Stimulated activated CD8-positive, alpha-beta memory T cell treated with anti-CD3 and anti-CD28 coated beads, Interleukin-12 subunit alpha, Interleukin-12 subunit beta, amount 100 ng/mL, for 24 hours (primary cell): ENCODE data around the gene KRT80.

ENCODE experiments used
- DNase-seq: peaks from one replicate; pipeline ENCODE4 v3.0.0-alpha.2; 2020; ENCODE audit errors: extremely low read depth

Gene KRT80

GRCh38 chr12:52228931-52229330 is 37.1 kb upstream of the KRT80 start:
- no peak for DNase-seq

GRCh38 chr12:52228366-52228765 is 36.6 kb upstream of the KRT80 start:
- DNase-seq: no peak

- DNase-seq: no peak
Measured at GRCh38 chr12:52227606-52228166, 35.9 kb upstream of the KRT80 start.

GRCh38 chr12:52226446-52226845 is 34.6 kb upstream of the KRT80 start:
- DNase-seq: no peak

- DNase-seq: no peak
Measured at GRCh38 chr12:52225752-52226151, 33.9 kb upstream of the KRT80 start.

GRCh38 chr12:52224151-52224550 is 32.3 kb upstream of the KRT80 start:
- DNase-seq: no peak

GRCh38 chr12:52223406-52224039 is 31.7 kb upstream of the KRT80 start:
- DNase-seq: no peak

- no peak for DNase-seq
Measured at GRCh38 chr12:52222692-52223091, 30.9 kb upstream of the KRT80 start.

GRCh38 chr12:52221912-52222457 is 30.2 kb upstream of the KRT80 start:
- peak; percentile 45 for DNase-seq

- no peak for DNase-seq
Measured at GRCh38 chr12:52221070-52221781, 29.4 kb upstream of the KRT80 start.

- DNase-seq: no peak
Measured at GRCh38 chr12:52220477-52220876, 28.7 kb upstream of the KRT80 start.

- DNase-seq: no peak
Measured at GRCh38 chr12:52218001-52218400, 26.2 kb upstream of the KRT80 start.

- DNase-seq: no peak
Measured at GRCh38 chr12:52217223-52217622, 25.4 kb upstream of the KRT80 start.

- no peak for DNase-seq
Measured at GRCh38 chr12:52216807-52217206, 25.0 kb upstream of the KRT80 start.

- DNase-seq: no peak
Measured at GRCh38 chr12:52216100-52216499, 24.3 kb upstream of the KRT80 start.

GRCh38 chr12:52215587-52216031 is 23.8 kb upstream of the KRT80 start:
- DNase-seq: no peak

GRCh38 chr12:52214421-52214802 is 22.6 kb upstream of the KRT80 start:
- DNase-seq: no peak

- no peak for DNase-seq
Measured at GRCh38 chr12:52213564-52214420, 22.0 kb upstream of the KRT80 start.

GRCh38 chr12:52212701-52213563 is 21.1 kb upstream of the KRT80 start:
- DNase-seq: no peak

- DNase-seq: no peak
Measured at GRCh38 chr12:52211716-52212585, 20.1 kb upstream of the KRT80 start.
